ENCODE data around the gene CCDC93. TPM values are rescaled to one million over a fixed set of nuclear protein-coding genes. Genes with fewer than 3 reads are reported as not detected.
"Not testable (repeated sequence)": the region's sequence is repeated elsewhere in the genome, so short reads cannot be mapped to it uniquely, and the experiment has no call there.

The CCDC93 gene
- total RNA-seq, 1 donor from 2014 or later: 19.7 TPM

DNA sequence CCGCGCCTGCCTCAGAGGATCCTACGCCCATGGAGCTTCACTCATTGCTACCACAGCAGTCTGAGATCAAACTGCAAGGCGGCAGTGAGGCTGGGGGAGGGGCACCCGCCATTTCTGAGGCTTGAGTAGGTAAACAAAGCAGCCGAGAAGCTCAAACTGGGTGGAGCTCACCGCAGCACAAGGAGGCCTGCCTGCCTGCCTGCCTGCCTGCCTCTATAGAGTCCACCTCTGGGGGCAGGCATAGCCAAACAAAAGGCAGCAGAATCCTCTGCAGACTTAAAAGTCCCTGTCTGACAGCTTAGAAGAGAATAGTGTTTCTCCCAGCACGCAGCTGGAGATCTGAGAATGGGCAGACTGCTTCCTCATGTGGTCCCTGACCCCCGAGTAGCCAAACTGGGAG lies 90.4 kb downstream of the CCDC93 start:
- not testable (repeated sequence) for DNase-seq (ENCODE audit: extremely low read depth, low read depth, low spot score)

GRCh38 chr2:117921520-117921919 lies 92.3 kb downstream of the CCDC93 start:
- no peak for DNase-seq (ENCODE audit: extremely low read depth, low read depth, low spot score)

DNA sequence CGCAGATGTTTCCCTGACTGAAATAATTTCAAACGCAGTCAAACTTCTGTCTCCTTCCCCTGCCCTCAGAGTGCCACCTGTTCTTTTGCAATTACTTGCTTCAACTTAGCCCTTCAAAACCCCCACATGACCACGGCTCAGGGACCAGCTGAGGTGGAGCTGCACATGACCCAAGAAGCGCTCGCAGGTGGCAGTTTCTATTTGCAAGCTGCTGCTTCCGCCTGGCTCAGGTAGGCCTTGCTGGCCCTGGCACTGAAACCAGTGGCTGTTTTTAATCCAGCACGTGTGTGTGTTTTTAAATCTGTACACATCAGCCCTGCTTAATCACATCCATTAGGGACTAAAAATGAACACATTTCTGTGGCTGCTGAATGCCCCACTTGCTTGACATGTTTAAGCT lies 95.3 kb downstream of the CCDC93 start:
- no peak for DNase-seq (ENCODE audit: extremely low read depth, low read depth, low spot score)

- DNase-seq (ENCODE audit: extremely low read depth, low read depth, low spot score): no peak
Measured at GRCh38 chr2:117917223-117917917, 96.5 kb downstream of the CCDC93 start.

- no peak for DNase-seq (ENCODE audit: extremely low read depth, low read depth, low spot score)
Measured at GRCh38 chr2:117902933-117903332, 110.9 kb downstream of the CCDC93 start.

DNA sequence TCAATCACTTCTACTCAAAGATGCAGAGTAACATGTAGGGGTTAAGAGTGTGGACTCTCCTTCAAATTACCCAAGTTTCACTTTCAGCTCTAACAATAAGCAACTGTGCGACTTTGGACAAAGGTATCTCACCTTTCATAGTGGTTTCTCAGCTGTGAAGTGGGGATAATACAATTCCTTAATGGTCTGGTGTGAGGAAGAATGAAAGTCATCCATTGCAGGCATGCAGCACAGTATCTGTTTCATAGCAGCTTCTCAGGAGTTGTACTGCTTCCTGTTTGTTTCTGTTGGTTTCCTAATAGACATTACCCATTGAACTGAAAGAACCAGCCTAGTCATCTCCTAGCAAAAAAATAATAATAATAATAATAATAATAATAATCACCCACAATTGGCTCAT lies 125.0 kb downstream of the CCDC93 start:
- DNase-seq (ENCODE audit: extremely low read depth, low read depth, low spot score): no peak

GRCh38 chr2:117885308-117885707 lies 128.6 kb downstream of the CCDC93 start:
- no peak for DNase-seq (ENCODE audit: extremely low read depth, low read depth, low spot score)

GRCh38 chr2:117879003-117879402 lies 134.9 kb downstream of the CCDC93 start:
- DNase-seq (ENCODE audit: extremely low read depth, low read depth, low spot score): no peak

DNA sequence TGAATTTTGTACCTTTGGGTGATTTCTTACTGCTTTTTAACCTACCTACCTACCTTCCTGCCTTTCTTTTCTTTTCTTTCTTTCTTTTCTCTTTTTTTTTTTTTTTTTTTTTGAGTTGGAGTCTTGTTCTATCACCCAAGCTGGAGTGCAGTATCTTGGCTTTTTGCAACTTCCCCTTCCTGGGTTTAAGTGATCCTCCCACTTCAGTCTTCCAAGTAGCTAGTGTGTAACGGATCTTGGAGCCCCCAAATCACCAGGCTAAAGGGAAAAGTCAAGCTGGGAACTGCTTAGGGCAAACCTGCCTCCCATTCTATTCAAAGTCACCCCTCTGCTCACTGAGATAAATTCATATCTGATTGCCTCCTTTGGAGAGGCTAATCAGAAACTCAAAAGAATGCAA lies 138.1 kb downstream of the CCDC93 start:
- DNase-seq (ENCODE audit: extremely low read depth, low read depth, low spot score): no peak

Other genes starting within 250 kb of the CCDC93 start
- gene DDX18, start 199.4 kb downstream of the CCDC93 start, total RNA-seq: 39.1 and 43.2 TPM in 2 replicates
- gene INSIG2, start 74.4 kb upstream of the CCDC93 start, total RNA-seq: 7.5 and 8.7 TPM in 2 replicates